ENCODE measurements around the gene ITGB2.

Gene ITGB2

DNA sequence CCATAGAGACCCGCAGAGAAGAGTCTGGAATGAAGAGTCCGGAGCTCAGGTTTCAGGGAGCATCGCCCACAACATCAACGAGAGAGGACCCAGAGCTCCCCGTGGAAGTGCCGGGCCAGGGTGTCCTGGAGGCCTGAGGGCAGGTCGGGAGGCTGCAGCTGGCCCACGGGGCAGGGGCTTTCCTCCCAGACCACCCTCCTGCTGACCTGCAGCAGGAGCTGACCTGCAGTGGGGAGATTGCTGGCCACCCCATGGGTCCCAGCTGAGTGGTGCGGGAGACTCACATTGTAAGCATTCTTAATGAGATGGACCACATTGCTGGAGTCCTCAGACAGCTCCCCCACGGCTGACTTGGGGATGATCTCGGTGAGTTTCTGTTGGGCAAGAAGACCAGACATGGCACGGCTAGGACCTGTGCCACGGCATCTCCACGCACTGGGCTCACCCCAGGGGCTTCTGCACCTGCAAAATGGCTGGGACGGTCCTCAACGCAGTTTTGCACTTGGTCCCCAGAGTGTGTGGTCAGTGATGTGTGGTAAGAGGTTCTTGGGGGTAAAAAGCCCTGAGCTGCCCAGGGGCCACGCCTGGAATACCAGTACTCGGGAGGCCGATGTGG is 25.9 kb downstream of the ITGB2 start:
- no peak for DNase-seq

DNA sequence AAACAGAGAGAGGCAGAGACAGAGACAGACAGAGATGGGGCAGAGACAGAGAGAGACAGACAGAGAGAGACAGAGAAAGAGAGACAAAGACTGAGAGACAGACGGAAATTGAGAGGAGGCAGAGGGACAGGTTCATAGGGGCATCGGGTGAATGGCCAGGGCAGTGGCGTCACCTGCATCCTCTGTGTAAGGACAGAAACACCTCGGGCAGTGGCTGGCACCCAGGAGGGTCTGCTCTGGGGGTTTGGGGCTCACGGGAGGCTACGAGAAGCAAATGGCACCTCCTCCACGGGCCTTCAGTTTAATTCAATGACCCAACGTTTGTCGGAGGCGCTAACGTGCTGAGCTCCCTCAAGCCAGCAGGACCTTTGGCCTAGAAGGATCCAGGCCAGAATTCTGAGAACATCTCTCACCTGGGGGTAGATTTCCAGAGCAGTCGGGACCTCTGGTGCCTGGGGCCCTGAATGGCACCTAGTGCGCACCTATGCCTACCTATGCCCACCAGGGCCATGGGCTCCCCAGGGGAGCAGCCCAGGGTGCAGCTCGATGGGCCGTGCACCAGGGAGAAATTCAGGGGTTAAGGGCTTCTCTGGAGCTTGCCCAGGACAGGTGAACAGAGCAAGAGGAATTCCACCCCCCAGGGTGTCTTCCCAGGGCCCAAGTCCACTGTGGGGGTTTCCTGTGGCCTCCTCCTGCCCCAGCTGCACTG is 26.6 kb downstream of the ITGB2 start:
- DNase-seq: no peak

GRCh38 chr21:44893278-44893556 is 27.5 kb downstream of the ITGB2 start:
- DNase-seq: no peak

DNA sequence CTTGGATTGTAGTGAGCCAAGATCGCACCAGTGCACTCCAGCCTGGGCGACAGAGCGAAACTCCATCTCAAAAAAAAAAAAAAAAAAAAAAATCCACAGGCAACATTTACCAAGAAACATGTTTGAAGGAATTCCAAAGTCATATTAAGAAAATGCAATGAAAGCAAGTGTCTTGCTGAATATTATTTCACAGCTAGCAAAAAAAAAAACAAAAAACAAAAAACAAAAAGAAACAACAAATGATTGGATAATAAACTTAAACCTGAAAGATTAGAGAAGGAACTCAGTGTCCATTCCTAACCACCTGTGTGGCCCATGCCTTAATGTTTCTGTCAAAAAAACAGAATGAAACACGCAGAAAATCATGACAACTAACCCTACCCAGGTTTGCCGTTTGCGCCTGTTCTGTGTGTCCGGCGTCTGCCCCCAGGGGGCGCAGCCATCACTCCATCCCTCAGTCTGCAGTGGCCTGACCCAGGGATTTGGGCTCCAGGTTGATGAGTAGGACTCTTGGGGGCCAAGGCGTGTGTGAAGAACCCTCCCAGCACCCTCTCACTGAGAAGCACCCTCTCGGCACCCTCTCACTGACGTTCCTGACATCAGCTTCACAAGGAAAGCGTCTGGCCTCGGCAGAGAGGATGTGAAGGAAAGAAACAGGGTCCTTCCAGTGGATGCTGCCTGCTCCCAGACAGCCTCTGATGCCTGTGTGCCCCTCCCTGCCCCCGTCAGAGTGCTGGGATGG is 28.0 kb downstream of the ITGB2 start:
- peak; percentile 44 for DNase-seq

DNA sequence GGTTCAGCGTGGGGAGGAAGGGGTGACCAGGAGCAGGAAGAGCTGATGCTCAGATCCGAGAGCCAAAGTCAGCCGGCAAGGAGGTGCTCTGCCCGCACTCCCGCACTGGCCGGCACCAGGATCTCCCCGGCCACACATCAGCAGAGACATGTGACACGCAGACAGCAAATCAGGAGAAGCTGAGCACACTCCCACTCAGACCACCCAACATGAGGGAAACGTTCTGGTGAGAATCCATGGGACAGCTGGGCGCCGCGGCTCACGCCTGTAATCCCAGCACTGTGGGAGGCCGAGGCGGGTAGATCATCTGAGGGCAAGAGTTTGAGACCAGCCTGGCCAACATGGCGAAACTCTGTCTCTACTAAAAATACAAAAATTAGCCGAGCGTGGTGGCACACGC is 28.6 kb downstream of the ITGB2 start:
- no peak for DNase-seq

- no peak for DNase-seq
These were observed 29.1 kb downstream of the ITGB2 start for GRCh38 chr21:44891631-44892031.

DNA sequence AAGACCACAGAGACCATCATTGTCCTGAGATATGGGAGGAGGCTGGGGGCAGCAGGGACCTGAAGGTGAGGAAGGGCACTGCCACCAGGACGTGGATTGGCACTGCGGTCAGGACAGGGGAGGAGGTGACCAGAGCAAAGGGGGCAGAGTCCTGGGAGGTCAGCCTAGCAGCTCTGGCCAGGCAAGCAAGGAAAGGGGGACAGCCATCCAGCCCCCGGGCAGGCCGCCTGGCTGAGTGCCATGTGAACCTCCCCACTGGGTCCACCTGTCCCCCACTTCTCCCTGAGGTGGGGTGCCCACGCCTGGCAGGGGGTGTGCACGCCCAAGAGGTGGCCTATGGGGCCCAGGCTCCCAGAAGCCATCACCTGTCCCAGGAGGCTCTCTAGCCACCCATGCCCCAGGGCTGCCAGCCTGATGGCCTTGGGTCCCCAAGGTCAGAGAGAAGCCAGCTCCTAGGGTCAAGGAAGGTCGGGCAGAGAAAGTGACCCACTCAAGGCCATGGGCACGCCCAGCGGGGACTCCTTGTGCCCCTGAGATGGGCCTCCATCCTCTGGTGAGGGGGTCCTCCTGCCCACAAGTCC is 29.6 kb downstream of the ITGB2 start:
- DNase-seq: no peak

DNA sequence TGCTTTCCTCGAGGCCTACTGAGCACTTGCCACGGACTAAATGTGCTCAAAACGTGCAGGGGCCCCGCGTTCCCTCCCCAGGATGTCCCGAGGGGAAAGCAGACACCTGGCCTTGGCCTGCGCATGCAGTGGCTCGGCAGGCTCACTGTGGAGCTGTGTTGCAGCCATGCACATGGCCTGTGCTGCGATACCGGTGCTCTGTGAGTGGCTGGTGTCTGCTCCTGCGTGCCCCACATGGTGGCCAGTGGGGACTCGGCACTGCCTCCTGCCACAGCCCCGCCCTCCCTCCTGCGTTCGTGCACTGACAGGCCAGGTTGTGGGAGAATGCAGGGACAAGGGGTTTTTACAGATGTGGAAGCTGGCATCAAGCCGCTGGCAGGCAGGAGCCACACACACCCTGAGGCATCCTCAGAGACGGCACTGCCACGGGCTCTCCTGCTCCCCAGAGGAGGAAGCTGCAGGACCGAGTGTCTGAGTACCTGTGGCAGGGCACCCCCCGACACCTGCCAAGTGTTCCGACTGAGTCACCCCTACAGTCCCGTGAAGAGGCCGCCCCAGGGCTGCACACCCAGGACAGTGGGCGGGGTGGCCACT is 30.3 kb downstream of the ITGB2 start:
- no peak for DNase-seq

- no peak for DNase-seq
These were observed 30.9 kb downstream of the ITGB2 start for GRCh38 chr21:44889625-44890337.

GRCh38 chr21:44888581-44889550 is 31.8 kb downstream of the ITGB2 start:
- no peak for DNase-seq

- DNase-seq: no peak
These were observed 32.7 kb downstream of the ITGB2 start for GRCh38 chr21:44887807-44888580.

DNA sequence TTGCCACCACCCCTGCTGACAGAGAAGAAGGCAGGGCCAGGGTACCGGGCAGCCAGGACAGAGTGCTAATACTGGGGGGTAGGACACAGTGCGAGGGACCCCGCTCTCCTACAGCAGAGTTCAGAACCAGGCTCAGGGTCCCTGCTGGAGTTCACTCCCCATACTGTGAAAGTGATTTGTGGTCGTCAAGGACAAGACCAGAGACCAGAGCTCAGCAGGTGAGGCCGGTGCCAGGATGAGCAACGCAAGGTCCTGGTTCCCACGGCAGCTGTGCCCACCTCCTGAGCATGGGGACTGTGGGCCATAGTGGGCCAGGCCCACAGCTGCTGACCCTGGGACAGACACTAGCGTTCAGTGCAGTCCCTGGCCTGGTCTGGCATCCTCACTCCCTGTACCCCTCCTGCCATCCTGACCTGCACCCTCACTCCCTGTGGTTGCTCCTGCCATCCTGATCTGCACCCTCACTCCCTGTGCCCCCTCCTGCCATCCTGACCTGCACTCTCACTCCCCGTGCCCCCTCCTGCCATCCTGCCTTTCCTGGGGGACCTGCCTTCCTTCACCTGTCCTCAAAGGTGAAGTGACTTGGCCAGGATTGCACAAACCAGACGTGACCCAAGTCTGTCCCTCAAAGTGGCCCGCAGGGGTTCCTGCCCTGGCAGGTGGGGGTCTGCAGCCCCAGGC is 33.4 kb downstream of the ITGB2 start:
- no peak for DNase-seq

GRCh38 chr21:44886113-44887075 is 34.3 kb downstream of the ITGB2 start:
- no peak for DNase-seq

- no peak for DNase-seq
These were observed 35.1 kb downstream of the ITGB2 start for GRCh38 chr21:44885615-44886014.

DNA sequence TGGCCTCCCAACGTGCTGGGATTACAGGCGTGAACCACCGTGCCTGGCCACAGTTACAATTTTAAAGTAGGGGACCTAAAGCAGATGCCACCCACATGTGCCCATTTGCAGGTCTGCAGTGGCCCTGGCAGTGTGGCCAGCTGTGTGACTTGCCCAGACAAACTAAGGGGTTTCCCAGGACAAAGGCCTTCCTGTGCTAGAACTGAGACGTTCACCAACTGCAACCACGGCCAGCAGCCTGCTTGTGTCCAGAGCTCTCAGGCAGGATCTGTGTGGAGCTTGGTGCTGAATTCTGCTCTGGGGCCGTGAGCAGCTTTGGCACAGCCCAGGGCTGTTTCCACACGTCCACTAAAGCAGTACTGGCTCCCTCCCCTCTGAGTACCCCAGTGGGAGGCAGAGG is 36.6 kb downstream of the ITGB2 start:
- peak; percentile 13 for DNase-seq

GRCh38 chr21:44883250-44883649 is 37.4 kb downstream of the ITGB2 start:
- no peak for DNase-seq

- peak; percentile 81 for DNase-seq
These were observed 39.4 kb downstream of the ITGB2 start for GRCh38 chr21:44881198-44881872.

All from EL (cell line).